H9 (cell line): Measurements from ENCODE around the gene PNPLA2. TPM values are rescaled to one million over a fixed set of nuclear protein-coding genes. Genes with fewer than 3 reads are reported as not detected.
A peak's percentile ranks its signal among the peaks of the same experiment; 100 is the strongest.

Experiments used
- DNase-seq: peaks from one replicate; pipeline ENCODE4 v3.0.0-alpha.2; 2017
- H2AFZ ChIP-seq: one replicate; pipeline ENCODE4 v1.6.1; 2013; ENCODE audit warnings: mild to moderate bottlenecking, low read length, control low read depth, moderate library complexity
- H2AK5ac ChIP-seq: 2 replicates; pipeline ENCODE4 v1.6.1; 2013; ENCODE audit warnings: low read length, control low read depth, mixed read lengths; ENCODE audit not compliant: insufficient read length
- H2BK120ac ChIP-seq: one replicate; pipeline ENCODE4 v1.6.1; 2013; ENCODE audit warnings: low read depth, mild to moderate bottlenecking, low read length, control low read depth, inconsistent platforms; ENCODE audit not compliant: poor library complexity, severe bottlenecking
- H2BK12ac ChIP-seq: 2 replicates; pipeline ENCODE4 v1.6.1; 2013; ENCODE audit warnings: low read length, control low read depth, mixed read lengths, low read depth; ENCODE audit not compliant: insufficient read length
- H2BK15ac ChIP-seq: 2 replicates; pipeline ENCODE4 v1.6.1; 2013; ENCODE audit warnings: low read depth, low read length, control low read depth
- H2BK20ac ChIP-seq: one replicate; pipeline ENCODE4 v1.6.1; 2013; ENCODE audit warnings: low read depth, mild to moderate bottlenecking, low read length, control low read depth, inconsistent platforms; ENCODE audit not compliant: poor library complexity, severe bottlenecking
- H2BK5ac ChIP-seq: 2 replicates; pipeline ENCODE4 v1.6.1; 2013; ENCODE audit warnings: low read length, control low read depth, mixed read lengths; ENCODE audit not compliant: insufficient read length
- H3K14ac ChIP-seq: 2 replicates; pipeline ENCODE4 v1.6.1; 2013; ENCODE audit warnings: low read length, control low read depth; ENCODE audit not compliant: insufficient read depth
- H3K18ac ChIP-seq: 2 replicates; pipeline ENCODE4 v1.6.1; 2013; ENCODE audit warnings: low read depth, mild to moderate bottlenecking, mixed read lengths, low read length, control low read depth; ENCODE audit not compliant: insufficient read length
- H3K23ac ChIP-seq: 2 replicates; pipeline ENCODE4 v1.6.1; 2013; ENCODE audit warnings: low read length, control low read depth, mixed read lengths, low read depth; ENCODE audit not compliant: insufficient read length
- H3K23me2 ChIP-seq: 2 replicates; pipeline ENCODE4 v1.6.1; 2013; ENCODE audit warnings: low read depth, mild to moderate bottlenecking, mixed read lengths, low read length, control low read depth; ENCODE audit not compliant: insufficient read length, poor library complexity, severe bottlenecking
- H3K27ac ChIP-seq: 2 replicates; pipeline ENCODE4 v1.5.1; 2013; ENCODE audit warnings: low read length, control low read depth, mixed read lengths, low read depth; ENCODE audit not compliant: insufficient read length
- H3K27me3 ChIP-seq: 2 replicates; pipeline ENCODE4 v1.6.1; 2013; ENCODE audit warnings: low read length, control low read depth, inconsistent platforms; ENCODE audit not compliant: insufficient read depth
- H3K4ac ChIP-seq: 2 replicates; pipeline ENCODE4 v1.6.1; 2013; ENCODE audit warnings: low read depth, mild to moderate bottlenecking, control low read depth, inconsistent platforms, low read length, moderate library complexity
- H3K4me1 ChIP-seq: 2 replicates; pipeline ENCODE4 v1.6.1; 2013; ENCODE audit warnings: low read length, control low read depth, inconsistent platforms; ENCODE audit not compliant: insufficient read depth
- H3K4me2 ChIP-seq: 2 replicates; pipeline ENCODE4 v1.6.1; 2013; ENCODE audit warnings: low read length, control low read depth, mixed read lengths; ENCODE audit not compliant: insufficient read length, insufficient read depth
- H3K56ac ChIP-seq: 2 replicates; pipeline ENCODE4 v1.6.1; 2013; ENCODE audit warnings: low read depth, mild to moderate bottlenecking, mixed read lengths, low read length, control low read depth; ENCODE audit not compliant: insufficient read length
- H3K79me1 ChIP-seq: 2 replicates; pipeline ENCODE4 v1.6.1; 2013; ENCODE audit warnings: low read depth, mild to moderate bottlenecking, moderate library complexity, low read length, control low read depth, inconsistent platforms; ENCODE audit not compliant: insufficient read depth, poor library complexity, severe bottlenecking
- H3K79me2 ChIP-seq: 2 replicates; pipeline ENCODE4 v1.6.1; 2013; ENCODE audit warnings: low read length, control low read depth, inconsistent platforms; ENCODE audit not compliant: insufficient read depth
- H3K9ac ChIP-seq: 2 replicates; pipeline ENCODE4 v1.6.1; 2013; ENCODE audit warnings: low read length, control low read depth, mixed read lengths; ENCODE audit not compliant: insufficient read length; ENCODE audit errors: extremely low read depth
- H3K9me3 ChIP-seq: one replicate; pipeline ENCODE4 v1.6.1; 2013; ENCODE audit warnings: low read depth, low read length, inconsistent platforms; ENCODE audit not compliant: control insufficient read depth
- H3T11ph ChIP-seq: one replicate; pipeline ENCODE4 v1.6.1; 2013; ENCODE audit warnings: mild to moderate bottlenecking, low read length, control low read depth, inconsistent platforms
- H4K20me1 ChIP-seq: one replicate; pipeline ENCODE4 v1.6.1; 2013; ENCODE audit not compliant: control insufficient read depth, insufficient read length, insufficient read depth
- H4K5ac ChIP-seq: 2 replicates; pipeline ENCODE4 v1.6.1; 2013; ENCODE audit warnings: low read depth, mild to moderate bottlenecking, mixed read lengths, low read length, control low read depth; ENCODE audit not compliant: insufficient read length
- H4K8ac ChIP-seq: replicated peaks from 2 replicates; pipeline ENCODE4 v1.6.1; 2013; ENCODE audit warnings: low read length, control low read depth, mixed read lengths, low read depth; ENCODE audit not compliant: insufficient read length
- H4K91ac ChIP-seq: 2 replicates; pipeline ENCODE4 v1.6.1; 2013; ENCODE audit warnings: low read depth, mild to moderate bottlenecking, moderate library complexity, mixed read lengths, low read length, control low read depth; ENCODE audit not compliant: insufficient read length
- H3K27ac Mint-ChIP-seq, 3 experiments: 2 replicates in 2 of 3; 3 replicates in 1 of 3; pipeline ENCODE4 v1.8.0; 2020 to 2021; ENCODE audit warnings: mixed read lengths in 3 of 3, mild to moderate bottlenecking in 1 of 3, moderate library complexity in 1 of 3
- H3K27me3 Mint-ChIP-seq: 2 replicates; pipeline ENCODE4 v1.8.0; 2021; ENCODE audit warnings: low read depth, mild to moderate bottlenecking, moderate library complexity, mixed read lengths
- H3K36me3 Mint-ChIP-seq, 3 experiments: 2 replicates in 2 of 3; 3 replicates in 1 of 3; pipeline ENCODE4 v1.8.0; 2020 to 2021; ENCODE audit warnings: low read depth in 3 of 3, mixed read lengths in 3 of 3; ENCODE audit not compliant: insufficient read depth in 1 of 3
- H3K4me1 Mint-ChIP-seq, 2 experiments: 2 replicates each; pipeline ENCODE4 v1.8.0; 2020; ENCODE audit warnings: mixed read lengths in 2 of 2
- H3K4me3 Mint-ChIP-seq, 2 experiments: 2 replicates in 1 of 2; 3 replicates in 1 of 2; pipeline ENCODE4 v1.8.0; 2020 to 2021; ENCODE audit warnings: mild to moderate bottlenecking in 2 of 2, mixed read lengths in 2 of 2, moderate library complexity in 1 of 2
- H3K9me3 Mint-ChIP-seq, 2 experiments: 2 replicates in 1 of 2; 3 replicates in 1 of 2; pipeline ENCODE4 v1.8.0; 2020; ENCODE audit warnings: mild to moderate bottlenecking in 2 of 2, mixed read lengths in 2 of 2, moderate library complexity in 1 of 2
- WGBS: extraction: QIAGEN DNeasy Blood & Tissue Kit; methylation state at CpG from one replicate; pipeline ENCODE4 v1.1.7; 2013; ENCODE audit warnings: missing lambda C conversion rate, low lambda C conversion rate, mixed read lengths; ENCODE audit not compliant: insufficient read length; ENCODE audit errors: extremely low coverage; 5-methylcytosine and 5-hydroxymethylcytosine counted together
- long read RNA-seq: library from polyadenylated mRNA; unstranded; transcript quantifications from one replicate; pipeline ENCODE4 v2.0.0, GENCODE V29; 2020
- total RNA-seq: library from RNA; stranded (reverse); gene quantifications from 2 replicates; pipeline ENCODE4 v1.2.1, GENCODE V29; 2021
- TF ChIP-seq, protein P1 (sequence below): fragments of 200-600 bp; sonication (generic); conservative IDR thresholded peaks from 3 replicates; pipeline ENCODE4 v1.8.0; 2021; ENCODE audit warnings: antibody characterized with exemption, mild to moderate bottlenecking

PNPLA2 gene, protein sequence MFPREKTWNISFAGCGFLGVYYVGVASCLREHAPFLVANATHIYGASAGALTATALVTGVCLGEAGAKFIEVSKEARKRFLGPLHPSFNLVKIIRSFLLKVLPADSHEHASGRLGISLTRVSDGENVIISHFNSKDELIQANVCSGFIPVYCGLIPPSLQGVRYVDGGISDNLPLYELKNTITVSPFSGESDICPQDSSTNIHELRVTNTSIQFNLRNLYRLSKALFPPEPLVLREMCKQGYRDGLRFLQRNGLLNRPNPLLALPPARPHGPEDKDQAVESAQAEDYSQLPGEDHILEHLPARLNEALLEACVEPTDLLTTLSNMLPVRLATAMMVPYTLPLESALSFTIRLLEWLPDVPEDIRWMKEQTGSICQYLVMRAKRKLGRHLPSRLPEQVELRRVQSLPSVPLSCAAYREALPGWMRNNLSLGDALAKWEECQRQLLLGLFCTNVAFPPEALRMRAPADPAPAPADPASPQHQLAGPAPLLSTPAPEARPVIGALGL
- 62.3 and 67.3 TPM in 2 replicates for total RNA-seq
- long read RNA-seq, partial matches to known transcripts = 38 of 41 reads
- long read RNA-seq, other reads (novel, unspliced or antisense) = 3 of 41 reads

- no peaks in the 10 kb centered on the region; a peak in 1 of 5 replicates for H3K9me3 Mint-ChIP-seq
- Histone ChIP-seq H3K4ac (no peak within 1 kb of the TSS), H3K27me3 (no peaks in the 10 kb centered on the region), H3K79me2 (no peaks in the 10 kb centered on the region), H3K4me2 (peak within 1 kb of the TSS; percentile 46), H4K20me1 (no peaks in the 10 kb centered on the region), H3K23me2 (peaks cover 5% of the 10 kb centered on the region), H3K14ac (no peak within 1 kb of the TSS), H2BK20ac (no peak within 1 kb of the TSS), H3K4me1 (no peaks in the 10 kb centered on the region), H3K23ac (no peak within 1 kb of the TSS), H3K9ac (peak within 1 kb of the TSS; percentile 50), H2BK15ac (no peak within 1 kb of the TSS), H3K9me3 (no peaks in the 10 kb centered on the region), H3K79me1 (no peaks in the 10 kb centered on the region), H3T11ph (no peak within 1 kb of the TSS), H4K8ac (no peak within 1 kb of the TSS), H4K91ac (no peak within 1 kb of the TSS), H4K5ac (no peak within 1 kb of the TSS), H3K18ac (no peak within 1 kb of the TSS), H2BK12ac (no peak within 1 kb of the TSS), H3K56ac (no peak within 1 kb of the TSS), H2AK5ac (no peak within 1 kb of the TSS), H2BK5ac (no peak within 1 kb of the TSS), H3K27ac (no peak within 1 kb of the TSS), H2BK120ac (no peak within 1 kb of the TSS), H2AFZ (no peak within 1 kb of the TSS)
- TF ChIP-seq, protein P1, sequence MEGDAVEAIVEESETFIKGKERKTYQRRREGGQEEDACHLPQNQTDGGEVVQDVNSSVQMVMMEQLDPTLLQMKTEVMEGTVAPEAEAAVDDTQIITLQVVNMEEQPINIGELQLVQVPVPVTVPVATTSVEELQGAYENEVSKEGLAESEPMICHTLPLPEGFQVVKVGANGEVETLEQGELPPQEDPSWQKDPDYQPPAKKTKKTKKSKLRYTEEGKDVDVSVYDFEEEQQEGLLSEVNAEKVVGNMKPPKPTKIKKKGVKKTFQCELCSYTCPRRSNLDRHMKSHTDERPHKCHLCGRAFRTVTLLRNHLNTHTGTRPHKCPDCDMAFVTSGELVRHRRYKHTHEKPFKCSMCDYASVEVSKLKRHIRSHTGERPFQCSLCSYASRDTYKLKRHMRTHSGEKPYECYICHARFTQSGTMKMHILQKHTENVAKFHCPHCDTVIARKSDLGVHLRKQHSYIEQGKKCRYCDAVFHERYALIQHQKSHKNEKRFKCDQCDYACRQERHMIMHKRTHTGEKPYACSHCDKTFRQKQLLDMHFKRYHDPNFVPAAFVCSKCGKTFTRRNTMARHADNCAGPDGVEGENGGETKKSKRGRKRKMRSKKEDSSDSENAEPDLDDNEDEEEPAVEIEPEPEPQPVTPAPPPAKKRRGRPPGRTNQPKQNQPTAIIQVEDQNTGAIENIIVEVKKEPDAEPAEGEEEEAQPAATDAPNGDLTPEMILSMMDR = no peak
- no CpG with 5 or more reads among the region's 20 CpGs for WGBS
- no peak for DNase-seq
- H3K36me3 Mint-ChIP-seq = peaks cover 2 to 14% (median 12%) of the 10 kb centered on the region in 3 experiments; a peak in 6 of 7 replicates
- peaks cover 10 to 21% of the 10 kb centered on the region in 2 experiments for H3K4me1 Mint-ChIP-seq
- H3K27ac Mint-ChIP-seq = peak within 1 kb of the TSS in 2 of 3 experiments; percentile 31 to 47; a peak in 2 of 7 replicates
- H3K4me3 Mint-ChIP-seq = peak within 1 kb of the TSS; percentile 76 to 87
- peaks cover 2% of the 10 kb centered on the region; the same call in 1 of the 2 replicates for H3K27me3 Mint-ChIP-seq
Observed at GRCh38 chr11:818396-819128, at the start of gene PNPLA2. Gene PNPLA2 (plus strand): TSS chr11:818914. CDS start chr11:819719, 805 bp downstream.
